SKM-1 (cell line): ENCODE data around the gene INPP5K.
"Not testable (repeated sequence)": the region's sequence is repeated elsewhere in the genome, so short reads cannot be mapped to it uniquely, and the experiment has no call there.

Experiments used
- DNase-seq: peaks from one replicate; lab custom pipeline; 2025; ENCODE audit not compliant: unreplicated experiment; lab: John Stamatoyannopoulos, UW

Gene INPP5K

DNA sequence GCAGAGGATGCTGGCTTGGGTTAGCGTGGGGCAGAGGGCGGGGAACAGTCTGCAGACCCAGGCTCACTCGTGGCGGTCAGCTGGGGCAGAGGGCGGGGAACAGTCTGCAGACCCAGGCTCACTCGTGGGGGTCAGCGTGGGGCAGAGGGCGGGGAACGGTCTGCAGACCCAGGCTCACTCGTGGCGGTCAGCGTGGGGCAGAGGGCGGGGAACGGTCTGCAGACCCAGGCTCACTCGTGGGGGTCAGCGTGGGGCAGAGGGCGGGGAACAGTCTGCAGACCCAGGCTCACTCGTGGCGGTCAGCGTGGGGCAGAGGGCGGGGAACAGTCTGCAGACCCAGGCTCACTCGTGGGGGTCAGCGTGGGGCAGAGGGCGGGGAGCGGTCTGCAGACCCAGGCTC, 7.7 kb downstream of the INPP5K start:
- DNase-seq = not testable (repeated sequence)

DNA sequence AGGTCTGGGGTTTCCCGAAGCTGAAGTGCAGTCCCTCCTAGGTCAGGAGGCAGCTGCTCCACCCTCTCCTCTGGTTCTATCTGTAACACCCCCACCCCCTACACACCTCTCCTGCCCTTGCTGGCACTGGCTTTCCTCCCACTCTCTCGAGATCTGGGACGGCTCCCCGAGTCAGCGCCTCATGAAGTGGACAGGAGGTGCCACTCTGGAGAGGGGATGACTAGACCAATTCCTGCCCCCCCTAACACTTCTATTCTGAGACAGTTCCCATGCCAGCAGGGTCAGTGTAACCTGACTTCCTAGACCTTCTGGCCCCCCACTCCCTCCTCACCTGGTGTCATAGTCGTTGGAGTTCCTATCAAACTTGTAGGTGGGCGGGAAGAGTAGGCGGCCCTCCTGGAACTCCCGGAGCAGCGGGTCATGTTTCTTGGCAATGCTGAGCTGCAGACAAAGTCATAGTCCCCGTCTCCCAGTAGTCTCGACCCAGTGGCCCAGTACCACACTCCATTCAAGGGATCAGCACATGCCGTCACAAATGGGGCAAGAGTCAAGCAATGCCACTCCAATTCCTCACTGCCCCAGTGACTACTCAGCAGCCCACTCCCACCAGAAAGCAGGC, 9.7 kb downstream of the INPP5K start:
- no peak for DNase-seq

DNA sequence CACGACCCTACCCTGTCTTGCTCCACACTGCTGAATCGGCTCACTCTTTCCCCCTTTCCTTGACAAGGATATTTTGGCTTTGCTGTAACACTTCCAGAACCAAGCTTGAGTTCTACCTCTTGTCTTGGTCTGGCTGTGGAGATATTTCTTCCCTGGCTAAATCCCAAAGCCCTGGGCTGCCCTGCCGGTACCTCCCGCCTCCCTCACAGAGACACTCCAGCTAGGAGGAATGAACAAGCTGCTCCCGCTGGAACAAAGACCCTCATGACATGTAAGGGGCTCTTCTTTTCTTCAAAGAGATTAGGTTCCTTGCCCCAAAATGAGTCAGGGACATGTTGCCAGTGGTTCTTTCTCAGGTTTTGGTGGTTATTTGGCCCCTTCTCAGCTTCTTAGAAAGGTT, 10.8 kb downstream of the INPP5K start:
- DNase-seq = no peak

DNA sequence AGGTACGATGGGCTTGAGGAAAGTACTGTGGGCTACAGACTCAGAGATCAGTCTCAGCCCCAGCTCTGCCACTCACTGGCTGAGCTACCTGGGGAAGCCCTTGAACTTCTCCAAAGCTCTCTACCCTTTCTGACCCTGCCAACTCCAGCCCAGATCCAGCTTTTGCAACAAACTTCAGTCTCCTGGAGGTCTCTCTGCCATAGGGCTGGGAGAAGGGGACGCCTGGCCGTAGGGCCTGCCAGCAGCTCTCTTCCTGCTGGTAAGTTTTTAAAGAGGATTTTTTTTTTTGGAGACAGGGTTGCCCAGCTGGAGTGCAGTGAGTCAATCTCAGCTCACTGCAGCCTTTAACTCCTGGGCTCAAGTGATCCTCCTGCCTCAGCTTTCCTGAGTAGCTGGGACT, 11.5 kb downstream of the INPP5K start:
- no peak for DNase-seq

DNA sequence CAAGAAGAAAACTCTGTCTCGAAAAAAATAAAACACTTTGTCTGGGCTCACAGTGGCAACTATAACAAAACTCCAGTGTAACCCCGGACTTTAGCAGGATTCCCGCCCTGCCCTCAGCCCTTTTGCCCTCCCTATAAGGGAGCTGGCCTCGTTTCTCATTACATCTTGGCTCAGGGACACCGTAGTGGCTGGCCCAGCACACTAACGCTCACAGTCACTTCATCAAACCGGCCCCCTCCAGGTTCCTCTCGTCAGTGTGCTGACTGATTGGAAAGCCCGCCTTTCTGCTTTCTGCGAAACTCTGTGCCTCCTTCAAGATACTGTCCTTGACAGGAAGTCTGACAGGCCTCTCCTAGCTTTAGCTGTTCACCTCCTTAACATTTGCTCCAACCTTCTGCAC, 12.7 kb downstream of the INPP5K start:
- no peak for DNase-seq

DNA sequence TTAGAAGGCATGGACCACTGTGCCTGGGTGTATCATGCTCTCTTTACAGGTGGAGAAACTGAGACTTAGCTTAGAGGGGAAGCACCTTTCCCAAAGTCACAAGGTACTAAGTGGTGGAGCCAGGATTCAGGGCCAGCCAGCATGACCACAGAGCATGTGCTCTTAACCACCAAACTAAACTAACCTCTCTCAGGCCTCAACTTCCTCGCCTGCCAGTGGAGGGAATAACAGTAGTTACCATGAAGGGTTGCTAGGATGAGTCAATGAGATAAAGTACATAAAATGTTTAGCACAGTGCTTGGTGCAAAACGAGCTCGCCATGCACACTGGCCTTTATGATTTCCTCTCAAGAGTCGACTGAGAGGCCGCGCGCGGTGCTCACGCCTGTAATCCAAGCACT, 17.5 kb downstream of the INPP5K start:
- no peak for DNase-seq

DNA sequence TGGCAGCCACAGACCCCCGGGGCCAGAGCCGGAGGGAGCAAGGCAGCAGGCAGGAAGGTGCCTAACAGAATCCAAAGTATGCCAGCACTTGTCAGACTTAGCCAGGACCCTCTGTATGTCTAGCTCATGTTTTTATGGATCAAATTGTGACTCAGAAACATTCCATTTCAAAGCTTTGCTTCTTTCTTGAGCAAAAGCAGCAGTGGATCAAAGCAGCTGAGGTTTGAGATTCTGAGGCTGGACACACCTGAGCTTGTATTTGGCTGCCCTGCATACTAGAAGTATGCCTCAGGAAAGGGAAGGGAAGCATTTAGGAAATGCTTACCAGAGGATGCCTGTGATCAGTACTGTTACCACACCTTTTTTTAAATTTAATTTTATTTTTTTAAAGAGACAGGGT, 18.2 kb downstream of the INPP5K start:
- DNase-seq = no peak

DNA sequence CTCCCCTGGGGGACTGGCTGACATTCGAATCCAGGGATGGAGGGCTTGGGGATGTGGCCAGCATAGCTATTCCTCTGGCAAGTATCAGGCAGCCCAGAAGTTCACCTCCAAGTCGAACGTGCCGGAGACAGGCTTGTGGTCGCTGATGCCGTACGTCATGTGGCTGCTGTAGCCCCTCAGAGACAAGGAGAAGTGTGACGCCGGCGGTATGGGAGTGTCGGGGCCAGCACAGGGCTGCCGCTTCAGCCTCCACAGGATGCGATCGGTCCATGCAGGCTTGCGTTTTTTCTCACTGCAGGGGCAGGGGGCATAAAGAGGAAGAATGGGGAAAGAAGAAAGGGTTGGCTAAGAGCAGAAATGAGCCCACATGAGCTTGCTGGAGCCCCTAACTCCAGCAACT, 18.6 kb downstream of the INPP5K start:
- DNase-seq = no peak

DNA sequence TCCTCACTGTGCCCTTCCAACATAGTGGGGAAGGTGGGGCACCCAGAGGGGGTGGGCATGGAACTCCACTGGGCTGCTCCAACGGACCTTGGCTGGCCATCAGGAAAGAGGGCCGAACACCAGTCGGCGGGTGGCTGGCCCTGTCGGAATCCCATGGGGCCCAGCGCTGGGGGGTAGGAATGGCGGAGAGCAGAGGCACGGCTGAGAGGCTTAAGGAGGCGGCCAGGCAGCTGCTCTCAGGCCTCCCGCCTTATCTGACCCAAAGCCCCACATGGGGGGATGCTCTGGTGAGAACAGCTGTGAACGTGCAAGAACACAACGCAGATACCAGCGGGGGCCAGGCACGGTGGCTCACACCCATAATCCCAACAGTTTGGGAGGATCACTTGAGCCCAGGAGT, 19.5 kb downstream of the INPP5K start:
- DNase-seq = no peak

DNA sequence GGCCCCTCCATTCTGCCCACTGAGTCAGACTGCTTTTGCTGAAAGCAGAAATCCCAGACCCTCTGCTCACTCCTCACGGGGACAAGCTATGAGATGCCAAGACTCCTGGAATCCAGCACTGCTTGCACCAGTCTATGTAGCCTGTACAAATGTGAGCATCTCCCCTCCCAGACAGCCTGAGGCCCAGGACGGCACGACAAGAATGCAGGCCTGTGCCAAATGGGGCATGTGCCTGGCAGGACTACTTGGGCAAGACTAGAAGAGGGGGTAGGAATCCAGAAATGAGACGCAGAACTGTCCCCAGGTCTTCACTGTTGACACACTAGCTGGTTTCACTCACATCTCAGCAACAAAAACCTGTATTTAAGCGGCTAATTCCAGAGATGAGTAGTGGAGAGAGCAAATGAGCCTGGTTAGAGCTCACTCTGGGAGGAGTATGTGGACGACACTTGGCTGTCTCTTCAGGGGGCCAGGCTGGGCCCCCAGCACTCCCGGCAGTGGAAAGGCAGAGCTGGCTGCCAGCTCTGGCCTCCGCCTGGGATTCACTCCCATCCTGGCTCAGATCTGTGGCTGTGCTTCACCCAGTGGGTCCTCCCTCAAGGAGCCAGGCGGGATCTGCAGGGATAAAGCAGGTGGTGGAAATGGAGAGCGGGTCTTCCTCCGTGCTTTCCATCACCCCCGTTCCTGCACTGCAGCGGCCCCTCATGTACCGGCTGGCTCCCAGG, 21.0 kb downstream of the INPP5K start:
- DNase-seq = no peak

DNA sequence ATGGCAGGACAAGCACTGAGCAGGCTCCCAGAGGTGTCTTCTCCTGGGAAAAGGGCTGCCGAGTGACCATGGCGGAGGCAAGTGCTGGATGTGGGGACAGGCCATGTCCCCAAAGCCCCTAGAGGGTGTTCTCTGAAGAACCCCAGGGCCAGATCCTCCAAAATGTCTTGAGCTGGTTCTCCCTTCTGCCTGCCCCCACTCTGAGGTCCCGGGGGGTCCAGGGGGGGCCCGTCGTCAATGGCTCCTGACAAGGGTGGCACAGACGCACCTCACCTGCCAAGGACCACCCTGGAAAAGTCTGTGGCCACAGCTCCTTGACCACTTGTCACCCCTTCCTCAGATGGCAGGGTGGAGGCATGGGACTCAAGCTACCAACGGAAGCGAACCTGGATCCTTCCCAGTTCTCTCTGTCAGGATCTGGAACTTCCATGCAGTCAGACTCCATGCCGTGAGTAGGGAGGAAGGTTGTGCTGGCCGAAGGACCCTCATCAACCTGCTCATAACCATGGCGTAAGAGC, 21.6 kb downstream of the INPP5K start:
- DNase-seq = no peak

DNA sequence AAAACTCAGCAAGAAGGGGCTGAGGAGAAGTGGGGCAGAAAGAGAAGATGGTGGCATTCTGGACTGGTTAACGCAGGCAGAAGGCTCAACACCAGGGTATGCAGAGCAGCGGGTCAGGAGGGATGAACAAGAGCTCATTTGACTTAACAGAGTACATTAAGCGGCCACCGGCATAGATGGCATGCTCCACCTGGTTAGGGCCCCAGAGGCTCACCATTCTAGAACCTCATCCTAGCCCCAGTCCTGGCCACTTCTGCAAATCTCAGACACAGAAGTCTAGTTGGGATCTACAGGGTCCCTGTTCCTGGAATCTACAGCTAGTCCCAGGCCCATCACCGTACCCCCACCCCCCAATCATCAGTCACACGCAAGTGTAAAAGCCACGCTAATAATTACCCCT, 22.2 kb downstream of the INPP5K start:
- no peak for DNase-seq

DNA sequence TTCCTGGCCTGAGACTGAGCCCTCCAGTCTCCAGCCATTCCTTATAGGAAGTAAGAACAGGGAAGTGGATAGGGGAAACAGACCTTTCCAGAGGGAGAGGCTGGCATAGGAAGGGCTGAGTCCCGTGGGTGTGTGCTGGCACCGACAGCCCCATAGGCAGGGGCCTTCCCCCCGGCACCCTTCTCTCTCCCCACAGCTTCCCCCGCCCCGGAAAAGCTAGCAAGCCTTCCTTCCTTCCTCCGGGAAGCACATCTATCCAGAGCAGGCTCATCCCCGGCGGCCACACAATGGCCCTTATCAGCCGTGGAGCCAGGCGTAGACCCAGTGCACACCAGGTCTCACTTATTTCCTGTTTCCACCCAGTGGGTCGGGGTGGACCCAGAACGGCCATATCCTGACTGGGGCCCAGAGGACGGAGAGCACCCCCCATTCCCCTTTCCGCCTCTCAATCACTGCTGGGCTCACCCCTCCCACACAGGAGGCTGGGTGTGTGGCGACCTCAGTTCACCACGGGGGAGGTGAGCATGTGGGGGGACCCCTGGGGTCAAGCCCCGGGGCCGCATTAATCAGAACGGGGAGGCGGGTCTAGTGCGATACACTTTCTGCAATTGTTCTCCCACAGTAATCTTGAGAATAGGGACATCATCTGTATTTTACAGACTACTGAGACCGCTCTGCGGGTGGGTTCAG, 23.0 kb downstream of the INPP5K start:
- DNase-seq = no peak

DNA sequence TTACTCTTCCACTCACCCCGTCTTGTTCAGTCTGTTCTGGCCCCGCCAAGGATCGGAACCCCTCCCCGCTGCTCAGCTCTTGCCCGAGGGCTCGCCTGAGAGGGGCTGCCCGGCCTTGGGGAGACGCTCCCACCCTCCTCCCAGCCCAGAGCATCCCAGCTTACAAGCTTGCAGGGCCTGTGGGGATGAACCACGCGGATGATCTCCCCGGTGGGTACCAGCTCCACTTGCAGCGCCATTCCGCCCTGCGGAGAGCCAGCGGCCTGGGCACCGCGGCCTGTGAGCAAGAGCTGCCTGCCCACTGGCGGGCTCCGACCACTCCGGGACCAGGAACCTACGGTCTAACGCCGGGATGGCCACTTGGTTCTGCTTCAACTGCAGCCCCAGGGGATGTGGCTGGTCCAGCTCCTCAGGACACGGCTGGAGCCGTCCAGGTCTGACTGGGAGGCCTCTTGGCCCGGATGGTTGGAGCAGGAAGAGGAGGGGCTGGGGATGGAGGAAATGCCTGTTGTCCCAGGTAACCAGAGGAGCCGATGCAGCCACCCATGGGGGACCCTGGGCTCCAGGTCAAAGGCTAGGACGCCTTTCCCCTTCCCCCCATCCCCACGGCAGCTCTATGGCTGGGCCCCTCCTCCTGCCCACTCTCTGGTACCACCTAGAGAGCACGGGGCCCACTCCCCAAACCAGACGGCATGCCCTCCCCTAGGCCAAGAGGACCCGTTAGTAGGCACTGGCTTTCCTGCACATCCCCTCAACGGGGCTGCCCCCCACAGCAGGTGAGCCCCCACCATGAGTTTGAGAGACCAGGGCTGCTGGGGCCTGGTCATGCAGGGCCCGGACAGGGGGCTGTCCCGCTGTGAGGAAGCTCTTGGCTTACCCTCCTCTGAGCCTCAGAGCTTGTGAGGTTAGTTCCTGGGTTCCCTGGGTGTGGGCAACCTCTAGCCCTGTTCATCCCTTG, 23.9 kb downstream of the INPP5K start, which contains the start of gene MYO1C:
MYO1C (minus strand) TSS at position 438 of the 958 bp plus-strand sequence; CDS start at position 239, 199 bp downstream.
- DNase-seq = no peak

DNA sequence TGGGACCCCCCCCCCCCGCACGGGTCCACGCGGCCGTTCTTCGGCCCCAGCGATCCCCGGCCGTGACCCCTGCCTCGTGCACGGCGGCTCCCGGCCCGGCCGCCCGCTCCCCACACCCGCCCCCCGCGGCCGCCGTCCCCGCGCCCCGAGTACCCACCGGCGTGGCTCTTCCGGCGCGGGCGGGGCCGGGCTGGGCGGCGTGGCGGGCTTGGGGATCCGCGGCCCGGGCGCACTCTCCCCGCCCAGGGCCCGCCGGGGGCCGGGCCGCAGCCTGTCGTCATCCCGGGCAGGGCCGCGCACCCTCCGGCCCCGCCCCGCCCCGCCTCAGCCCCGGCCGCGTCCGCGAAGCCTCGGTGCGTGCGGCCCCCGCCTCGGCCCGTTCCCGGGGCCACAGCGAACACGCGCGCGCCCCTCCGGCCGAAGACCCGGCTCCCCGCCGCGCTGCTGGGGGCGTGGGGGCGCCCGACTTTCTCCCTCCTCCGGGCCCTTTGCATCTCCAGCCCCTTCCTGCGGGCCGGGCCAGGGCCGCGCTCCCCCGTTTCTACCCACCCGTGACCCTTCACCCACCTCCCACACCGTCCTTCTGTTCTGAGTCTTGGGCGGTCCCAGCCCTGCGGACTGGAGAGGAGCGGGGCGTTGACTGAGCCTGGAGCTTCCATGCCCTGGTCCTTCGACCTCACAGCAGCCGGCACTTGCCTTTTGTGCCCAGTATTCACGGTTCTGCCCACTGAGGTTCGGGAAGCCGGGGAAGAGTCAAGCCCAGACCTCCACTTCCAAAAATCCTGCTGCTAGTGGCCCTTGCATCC, 24.8 kb downstream of the INPP5K start:
- no peak for DNase-seq

DNA sequence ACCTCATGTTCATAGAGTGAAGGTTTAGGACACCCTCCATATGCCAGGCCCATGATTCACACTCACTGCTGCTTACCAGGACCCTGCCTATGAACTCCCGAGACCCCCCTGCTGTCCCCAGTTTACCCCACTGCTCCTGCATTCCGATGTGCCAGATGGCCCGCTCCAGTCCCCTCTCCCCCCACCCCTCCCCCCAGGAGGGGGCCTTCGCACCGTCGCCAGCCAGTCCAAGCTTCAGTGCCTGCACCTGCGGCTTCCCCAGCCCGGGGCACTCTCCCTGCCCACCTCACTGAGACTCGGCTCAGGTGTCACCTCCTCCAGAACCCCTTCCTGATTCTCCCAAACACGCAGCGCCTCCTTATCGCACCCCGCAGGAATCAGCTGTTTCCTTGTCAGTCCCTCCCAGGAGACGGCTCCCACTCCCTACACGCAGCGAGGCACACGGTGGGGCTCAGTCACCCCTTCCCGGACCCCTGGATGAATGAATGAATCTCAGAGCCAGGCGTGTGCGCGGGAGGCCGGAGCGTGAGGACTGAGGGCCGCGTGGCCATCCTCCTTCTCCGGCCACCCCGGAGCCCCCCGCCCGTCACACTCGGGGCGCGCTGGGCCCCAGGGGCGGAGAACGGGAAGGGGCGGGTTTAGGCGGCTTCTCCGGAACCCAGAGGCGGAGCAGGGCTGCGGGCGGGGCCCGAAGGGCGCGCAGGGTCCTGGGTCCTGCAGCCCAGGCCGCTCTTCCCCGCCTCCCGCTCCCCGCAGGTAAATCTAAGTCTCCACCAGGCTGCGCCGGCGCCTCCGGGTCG, 25.6 kb downstream of the INPP5K start:
- no peak for DNase-seq

DNA sequence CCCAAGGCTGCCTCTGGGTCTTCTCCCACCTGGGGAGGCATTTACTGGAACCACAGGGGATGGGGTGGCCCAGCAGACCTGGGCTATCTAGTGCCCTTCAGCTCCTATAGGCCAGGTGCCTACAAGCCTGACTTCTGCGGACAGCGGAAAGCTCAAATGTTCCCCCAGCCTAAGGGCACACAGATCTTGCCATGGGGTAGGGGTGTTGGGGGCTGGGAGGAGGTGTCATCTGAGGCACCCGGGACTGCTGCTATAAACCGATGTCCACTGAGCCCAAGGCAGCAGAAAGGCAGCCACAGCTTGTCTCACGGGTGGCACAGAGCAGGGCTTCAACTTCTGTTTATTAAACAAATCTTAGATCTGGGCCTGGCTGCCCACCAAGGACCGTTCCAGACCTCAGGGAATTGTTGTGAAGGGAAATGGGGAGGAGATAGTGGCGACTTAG, 27.6 kb downstream of the INPP5K start:
- DNase-seq = no peak

DNA sequence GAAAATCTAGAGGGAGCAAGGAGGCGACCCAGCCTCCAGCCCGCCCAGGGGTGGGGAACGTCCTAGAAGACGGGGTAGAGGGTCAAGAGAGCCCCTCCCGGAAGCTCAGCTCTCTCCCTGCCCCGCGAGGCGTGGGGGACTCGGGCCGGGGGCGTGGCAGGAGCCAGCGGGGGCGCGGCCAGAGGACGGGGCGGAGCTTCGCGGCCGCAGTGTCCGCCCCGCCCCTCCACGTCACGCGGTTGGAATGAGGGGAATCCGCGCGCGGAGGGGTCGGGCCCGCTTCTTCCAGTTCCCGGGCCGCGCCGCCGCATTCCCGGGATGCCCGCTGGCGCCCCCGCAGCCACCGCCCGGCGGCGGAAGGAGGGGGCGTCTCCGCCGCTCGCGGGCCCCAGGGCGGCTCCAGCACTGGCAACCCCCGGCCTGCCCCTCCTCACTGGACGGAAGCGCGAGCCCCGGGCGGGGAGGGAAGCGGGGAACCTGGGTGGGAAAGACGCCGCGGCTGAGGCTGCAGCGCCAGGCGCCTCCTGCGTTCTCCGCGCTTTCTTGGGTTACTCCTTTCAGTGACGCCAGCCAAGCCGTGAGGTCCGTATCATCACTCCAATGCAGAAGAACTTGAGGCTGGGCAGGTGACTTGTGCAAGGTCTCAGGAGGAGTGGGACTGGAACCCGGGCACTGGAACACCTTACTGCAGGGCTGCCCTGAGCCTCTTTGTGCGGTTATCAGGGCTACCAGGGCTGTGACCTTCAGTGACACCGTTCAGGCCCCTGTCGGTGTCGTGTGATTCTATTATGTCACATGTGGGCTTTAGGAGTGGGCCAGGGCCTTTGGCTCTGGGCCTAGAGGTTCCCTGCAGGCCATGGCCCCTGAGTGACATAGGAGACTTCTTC, 28.2 kb downstream of the INPP5K start:
- no peak for DNase-seq
